K562 (cell line): ENCODE data around the gene KISS1R. TPM values are rescaled to one million over a fixed set of nuclear protein-coding genes. Genes with fewer than 3 reads are reported as not detected.

Source experiments
- ATF1 ChIP-seq, 2 experiments: fragments of 450-650 bp in 1 of 2; IDR thresholded peaks; 2 replicates each; pipeline ENCODE4 v1.6.1; 2016; ENCODE audit warnings: missing compliant biosample characterization in 1 of 2, missing genetic modification characterization in 1 of 2
- BCL6 ChIP-seq: fragments of 250-450 bp; sonication (Bioruptor Pico); IDR thresholded peaks from 2 replicates; pipeline ENCODE4 v1.4.0; 2020
- BCOR ChIP-seq: fragments of 450-650 bp; IDR thresholded peaks from 2 replicates; pipeline ENCODE4 v1.6.1; 2016
- CEBPB ChIP-seq: fragments of 450-650 bp; IDR thresholded peaks from 2 replicates; pipeline ENCODE4 v1.6.1; 2016; ENCODE audit warnings: missing genetic modification characterization, missing compliant biosample characterization
- COPS2 ChIP-seq: fragments of 450-650 bp; conservative IDR thresholded peaks from 2 replicates; pipeline ENCODE4 v1.6.1; 2016; ENCODE audit warnings: mild to moderate bottlenecking, moderate library complexity
- CREM ChIP-seq: IDR thresholded peaks from 2 replicates; pipeline ENCODE4 v1.6.1; 2014; ENCODE audit warnings: antibody characterized with exemption, low read depth
- EP400 ChIP-seq: fragments of 450-650 bp; IDR thresholded peaks from 2 replicates; pipeline ENCODE4 v1.6.1; 2017; ENCODE audit warnings: antibody characterized with exemption, mild to moderate bottlenecking, moderate library complexity
- FOXK2 ChIP-seq, 2 experiments: fragments of 450-650 bp; IDR thresholded peaks in 1 of 2; conservative IDR thresholded peaks in 1 of 2; 2 replicates each; pipeline ENCODE4 v1.6.1; 2016; ENCODE audit warnings: low read depth in 2 of 2, mild to moderate bottlenecking in 1 of 2
- GTF2A2 ChIP-seq: IDR thresholded peaks from 2 replicates; pipeline ENCODE4 v1.6.1; 2016; ENCODE audit warnings: mild to moderate bottlenecking, missing genetic modification characterization, missing compliant biosample characterization
- KAT7 ChIP-seq: sonication (generic); formaldehyde crosslinking; IDR thresholded peaks from 2 replicates; pipeline ENCODE4 v1.8.0; 2022; ENCODE audit warnings: missing genetic modification reagents, mild to moderate bottlenecking, borderline replicate concordance
- NBN ChIP-seq: fragments of 450-650 bp; IDR thresholded peaks from 2 replicates; pipeline ENCODE4 v1.6.1; 2016; ENCODE audit warnings: low read depth, mild to moderate bottlenecking
- NEUROD1 ChIP-seq: fragments of 150-350 bp; IDR thresholded peaks from 2 replicates; pipeline ENCODE4 v1.6.1; 2014; ENCODE audit warnings: borderline replicate concordance, low read length, low read depth; ENCODE audit not compliant: partially characterized antibody
- NFYB ChIP-seq: IDR thresholded peaks from 2 replicates; pipeline ENCODE4 v1.6.1; 2011; ENCODE audit warnings: mild to moderate bottlenecking, moderate library complexity; ENCODE audit not compliant: insufficient read length; ENCODE audit errors: extremely low read depth
- NR1H2 ChIP-seq: sonication (generic); formaldehyde crosslinking; IDR thresholded peaks from 2 replicates; pipeline ENCODE4 v1.4.0; 2020; ENCODE audit warnings: mild to moderate bottlenecking, missing genetic modification reagents
- NR4A1 ChIP-seq, 2 experiments: fragments of 250-450 bp in 1 of 2; fragments of 450-650 bp in 1 of 2; sonication (Bioruptor Pico) in 1 of 2; IDR thresholded peaks; 2 replicates each; pipeline versions ENCODE4 v1.4.0 to v1.6.1; 2016 to 2020; ENCODE audit warnings: mild to moderate bottlenecking in 2 of 2, missing compliant biosample characterization in 1 of 2, missing genetic modification characterization in 1 of 2, moderate library complexity in 1 of 2
- PCBP1 ChIP-seq: fragments of 200-400 bp; formaldehyde crosslinking; IDR thresholded peaks from 2 replicates; pipeline ENCODE4 v1.6.1; 2018; ENCODE audit warnings: mild to moderate bottlenecking, low read depth, low read length; ENCODE audit not compliant: poor library complexity, severe bottlenecking
- RAD51 ChIP-seq: fragments of 450-650 bp; IDR thresholded peaks from 2 replicates; pipeline ENCODE4 v1.7.1; 2016; ENCODE audit warnings: low read depth, mild to moderate bottlenecking, borderline replicate concordance
- SAFB2 ChIP-seq: fragments of 200-400 bp; formaldehyde crosslinking; IDR thresholded peaks from 2 replicates; pipeline ENCODE4 v1.6.1; 2018; ENCODE audit warnings: borderline replicate concordance, low read length, low read depth, moderate library complexity; ENCODE audit not compliant: severe bottlenecking
- SAP30 ChIP-seq: fragments of 200-600 bp; sonication (generic); IDR thresholded peaks from 2 replicates; pipeline ENCODE4 v1.6.1; 2012; ENCODE audit warnings: borderline replicate concordance, low read depth, mild to moderate bottlenecking, moderate library complexity, low read length, control low read depth, inconsistent platforms; ENCODE audit not compliant: insufficient read depth, poor library complexity, severe bottlenecking
- SIX5 ChIP-seq, 2 experiments: IDR thresholded peaks; 2 replicates each; pipeline ENCODE4 v1.6.1; 2011; ENCODE audit warnings: low read length in 2 of 2, borderline replicate concordance in 1 of 2, low read depth in 1 of 2, mild to moderate bottlenecking in 1 of 2, moderate library complexity in 1 of 2; ENCODE audit not compliant: insufficient read depth in 1 of 2
- SP1 ChIP-seq: sonication (generic); formaldehyde crosslinking; IDR thresholded peaks from 2 replicates; pipeline ENCODE4 v1.8.1; 2022; ENCODE audit warnings: mild to moderate bottlenecking, missing genetic modification reagents
- SRSF1 ChIP-seq: fragments of 200-400 bp; formaldehyde crosslinking; IDR thresholded peaks from 2 replicates; pipeline ENCODE4 v1.6.1; 2017; ENCODE audit warnings: mild to moderate bottlenecking, low read depth, low read length, moderate library complexity
- TRIM24 ChIP-seq, 2 experiments: fragments of 450-650 bp; IDR thresholded peaks; 2 replicates each; pipeline ENCODE4 v1.6.1; 2016
- ZBTB34 ChIP-seq: fragments of 250-450 bp; sonication (Bioruptor Pico); IDR thresholded peaks from 2 replicates; pipeline ENCODE4 v1.8.0; 2021; ENCODE audit warnings: mild to moderate bottlenecking, moderate library complexity
- ZNF140 ChIP-seq: fragments of 250-450 bp; sonication (Bioruptor Pico); IDR thresholded peaks from 2 replicates; pipeline ENCODE4 v1.8.0; 2021; ENCODE audit warnings: moderate library complexity, mild to moderate bottlenecking, inconsistent platforms
- ZNF184 ChIP-seq: sonication (generic); formaldehyde crosslinking; IDR thresholded peaks from 2 replicates; pipeline ENCODE4 v1.5.0; 2020; ENCODE audit warnings: missing genetic modification reagents
- ZNF197 ChIP-seq: fragments of 200-800 bp; sonication (Bioruptor generic); IDR thresholded peaks from 2 replicates; pipeline ENCODE4 v1.6.1; 2016; ENCODE audit warnings: low read depth, missing genetic modification characterization, missing compliant biosample characterization
- ZNF347 ChIP-seq: fragments of 450-650 bp; formaldehyde crosslinking; IDR thresholded peaks from 2 replicates; pipeline ENCODE4 v1.4.0; 2020; ENCODE audit warnings: low read depth, mild to moderate bottlenecking, moderate library complexity
- ZNF695 ChIP-seq: fragments of 450-650 bp; formaldehyde crosslinking; IDR thresholded peaks from 2 replicates; pipeline ENCODE4 v1.4.0; 2020; ENCODE audit warnings: mild to moderate bottlenecking, moderate library complexity
- polyA plus RNA-seq, 8 experiments: library from polyadenylated mRNA; depleted of rRNA in 4 of 8; stranded (reverse) in 5 of 8; unstranded in 3 of 8; fragments of >200 nt; fragmentation: Nextera tagmentation in 2 of 8; fragmentation: Illumina TruSeq in 1 of 8; extraction: Ambion mirVana in 2 of 8; extraction: Trizol in 1 of 8; gene quantifications; 2 replicates each; pipeline versions ENCODE4 v1.2.1 to v1.2.3, GENCODE V29; 2011 to 2014; ENCODE audit warnings: inconsistent platforms in 1 of 8, missing spikeins in 1 of 8
- total RNA-seq, 7 experiments: library from RNA; depleted of rRNA in 6 of 7; stranded (reverse); fragments of >200 nt in 6 of 7; fragmentation: Illumina TruSeq in 2 of 7; extraction: Trizol in 2 of 7; gene quantifications; 2 replicates each; pipeline versions ENCODE4 v1.2.1 to v1.2.3, GENCODE V29; 2011 to 2021; ENCODE audit warnings: low replicate concordance in 1 of 7

KISS1R gene
- total and polyA plus RNA-seq, 9 of the 15 experiments (the other 6 are each of a cell fraction or from before 2014, with no cell fraction given), result 0.37 to 39.4 (median 2.0) TPM

DNA sequence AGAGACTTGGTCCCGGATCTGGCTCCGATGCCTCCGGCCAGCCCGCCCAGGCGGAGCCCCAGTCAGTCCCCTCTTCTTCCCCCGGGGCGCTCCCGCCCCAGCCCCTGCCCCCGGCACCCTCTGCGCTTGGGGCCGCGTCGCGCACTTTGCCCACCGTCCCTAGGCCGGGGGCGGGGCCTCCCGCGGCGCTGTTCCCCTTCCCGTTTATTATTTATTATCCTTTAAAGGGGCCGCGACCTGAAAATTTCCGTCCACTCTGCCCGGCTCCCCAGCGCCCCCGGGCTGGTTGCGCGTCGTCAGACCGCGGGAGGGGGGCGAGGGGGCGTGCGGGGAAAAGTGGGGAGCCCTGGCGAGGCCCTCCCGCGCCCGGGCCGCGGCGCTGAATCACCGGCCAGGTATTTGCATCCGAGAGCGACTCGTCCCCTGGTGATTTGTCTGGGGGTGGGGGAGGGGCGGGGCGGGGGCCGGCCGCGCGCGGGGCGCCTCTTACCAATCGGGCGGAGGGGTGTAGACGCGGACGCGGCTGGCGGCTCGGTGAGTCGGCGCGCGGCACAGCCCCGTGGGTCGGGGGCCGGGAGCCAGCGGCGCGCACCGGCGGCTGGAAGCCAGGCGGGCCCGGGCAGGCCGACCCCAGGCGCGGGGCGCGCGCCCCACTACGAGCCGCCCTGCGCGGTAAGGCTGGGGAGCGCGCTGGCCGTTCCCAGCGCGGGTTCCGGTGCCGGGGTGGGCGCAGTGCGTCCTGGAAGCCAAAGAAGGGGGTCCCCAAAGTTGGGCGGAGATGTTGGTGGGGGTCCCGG, 8.6 kb downstream of the KISS1R start, which contains the start of gene ARID3A (continued):
- TF ChIP-seq SAP30 (peak; percentile 65), RAD51 (no peak), SRSF1 (no peak), BCL6 (no peak), NBN (peak; percentile 87), KAT7 (CRISPR knock-in tag) (peak; percentile 6; the same call in 1 of the 2 replicates), ZNF184 (CRISPR knock-in tag) (no peak), NEUROD1 (peak; percentile 85), ATF1 (CRISPR knock-in tag; IDR thresholded peaks at IDR 0.05) (peak; percentile 26; the same call in 1 of the 2 replicates), ATF1 (tag; IDR thresholded peaks at IDR 0.05) (no peak; the same call in 1 of the 2 replicates), NR1H2 (CRISPR knock-in tag) (no peak), SP1 (CRISPR knock-in tag) (no peak; the same call in 1 of the 2 replicates), NFYB (no peak), COPS2 (no peak), EP400 (peak; percentile 55; the same call in 1 of the 2 replicates), ZNF140 (CRISPR knock-in tag) (no peak), GTF2A2 (no peak), CEBPB (tag) (no peak), ZNF347 (CRISPR knock-in tag) (no peak), BCOR (peak; percentile 29; the same call in 1 of the 2 replicates), ZNF695 (no peak), NR4A1 (CRISPR knock-in tag; IDR thresholded peaks at IDR 0.05) (no peak), NR4A1 (tag; IDR thresholded peaks at IDR 0.05) (no peak), SAFB2 (no peak), ZBTB34 (CRISPR knock-in tag) (no peak), CREM (no peak; the same call in 1 of the 2 replicates), TRIM24 (IDR thresholded peaks at IDR 0.05) (no peak; a peak in 1 of 4 replicates), SIX5 (IDR thresholded peaks at IDR 0.05; ENCODE audit: borderline replicate concordance in 1 of 2, insufficient read depth in 1 of 2, low read depth in 1 of 2, low read length in 2 of 2) (no peak), PCBP1 (peak; percentile 62), ZNF197 (CRISPR knock-in tag) (no peak), FOXK2 (conservative IDR thresholded peaks at IDR 0.05 in 1 of 2, IDR thresholded peaks at IDR 0.05 in 1 of 2; ENCODE audit: low read depth in 2 of 2) (no peak)
